Hepatocyte (in vitro differentiated cells): ENCODE results near the gene PPP1R9A.

ENCODE experiments used
- CTCF ChIP-seq: fragments of 200-600 bp; sonication (generic); IDR thresholded peaks from 2 replicates; pipeline ENCODE4 v1.5.1; 2016; ENCODE audit warnings: antibody characterized with exemption, mild to moderate bottlenecking; ENCODE audit not compliant: poor library complexity
- EZH2 ChIP-seq: fragments of 200-600 bp; sonication (generic); IDR thresholded peaks from 2 replicates; pipeline ENCODE4 v1.6.1; 2016; ENCODE audit warnings: antibody characterized with exemption, mild to moderate bottlenecking, borderline replicate concordance
- EZH2phosphoT487 ChIP-seq: fragments of 200-600 bp; sonication (generic); IDR thresholded peaks from one replicate; pipeline ENCODE4 v1.6.1; 2018; ENCODE audit warnings: antibody characterized with exemption, mild to moderate bottlenecking, low read depth, moderate library complexity; ENCODE audit not compliant: unreplicated experiment, severe bottlenecking

GRCh38 chr7:95105627-95106026 is 198.2 kb downstream of the PPP1R9A start:
- TF ChIP-seq EZH2 (no peak), CTCF (no peak), EZH2phosphoT487 (no peak)
